CD14-positive monocyte (primary cell): Measurements from ENCODE around the gene DNAH11. TPM values are rescaled to one million over a fixed set of nuclear protein-coding genes. Genes with fewer than 3 reads are reported as not detected.

ENCODE experiments used
- DNase-seq, 3 donors: peaks; one replicate each; pipeline ENCODE4 v3.0.0-alpha.2; 2011 to 2022
- H2AFZ ChIP-seq: 2 replicates; pipeline ENCODE4 v1.6.0; 2012; ENCODE audit warnings: mild to moderate bottlenecking, low read depth, low read length, inconsistent platforms; ENCODE audit not compliant: insufficient read depth, poor library complexity, severe bottlenecking
- H3K27ac ChIP-seq, 2 donors: 1 replicate in 1 of 2; 2 replicates in 1 of 2; pipeline ENCODE4 v1.5.1; 2012 to 2013; ENCODE audit warnings: low read length in 2 of 2, control low read depth in 1 of 2, inconsistent platforms in 1 of 2, low read depth in 1 of 2, mild to moderate bottlenecking in 1 of 2
- H3K27me3 ChIP-seq, 2 donors: one replicate each; pipeline versions ENCODE4 v1.6.0 to v1.6.1; 2011 to 2013; ENCODE audit warnings: low read length in 2 of 2; ENCODE audit not compliant: control insufficient read depth in 2 of 2, insufficient read depth in 2 of 2
- H3K36me3 ChIP-seq, 2 donors: replicated peaks in 1 of 2; 1 replicate in 1 of 2; 2 replicates in 1 of 2; pipeline versions ENCODE4 v1.5.1 to v1.6.1; 2012 to 2013; ENCODE audit warnings: low read length in 2 of 2, control low read depth in 1 of 2, inconsistent platforms in 1 of 2, mild to moderate bottlenecking in 1 of 2; ENCODE audit not compliant: insufficient read depth in 2 of 2, control insufficient read depth in 1 of 2
- H3K4me1 ChIP-seq, 2 donors: 1 replicate in 1 of 2; 2 replicates in 1 of 2; pipeline versions ENCODE4 v1.5.1 to v1.6.1; 2012 to 2013; ENCODE audit warnings: low read length in 2 of 2, control low read depth in 1 of 2, inconsistent platforms in 1 of 2, mild to moderate bottlenecking in 1 of 2, moderate library complexity in 1 of 2; ENCODE audit not compliant: insufficient read depth in 2 of 2, control insufficient read depth in 1 of 2
- H3K4me2 ChIP-seq: replicated peaks from 2 replicates; pipeline ENCODE3; 2012; ENCODE audit warnings: low read length, moderate library complexity, mild to moderate bottlenecking; ENCODE audit not compliant: poor library complexity, severe bottlenecking; ENCODE audit errors: extremely low read depth
- H3K4me3 ChIP-seq, 3 experiments: fragments of 200-600 bp in 1 of 3; sonication (generic) in 1 of 3; replicated peaks in 1 of 3; 1 replicate in 2 of 3; 2 replicates in 1 of 3; pipeline ENCODE4 v1.5.1; 2011 to 2013; ENCODE audit warnings: low read length in 3 of 3, mild to moderate bottlenecking in 3 of 3, control low read depth in 2 of 3, low read depth in 2 of 3, inconsistent platforms in 1 of 3, moderate library complexity in 1 of 3
- H3K79me2 ChIP-seq: 2 replicates; pipeline ENCODE4 v1.6.0; 2012; ENCODE audit warnings: mild to moderate bottlenecking, control low read depth, inconsistent platforms, low read length, moderate library complexity; ENCODE audit not compliant: insufficient read depth
- H3K9ac ChIP-seq: 2 replicates; pipeline ENCODE4 v1.6.0; 2017; ENCODE audit warnings: low read length, mild to moderate bottlenecking; ENCODE audit not compliant: insufficient read depth, poor library complexity, severe bottlenecking
- H3K9me3 ChIP-seq, 2 donors: replicated peaks in 1 of 2; 1 replicate in 1 of 2; 2 replicates in 1 of 2; pipeline versions ENCODE4 v1.5.1 to v1.6.1; 2012 to 2013; ENCODE audit warnings: low read length in 2 of 2, control low read depth in 1 of 2; ENCODE audit not compliant: control insufficient read depth in 1 of 2, insufficient read depth in 1 of 2
- H4K20me1 ChIP-seq: 2 replicates; pipeline ENCODE4 v1.6.0; 2012; ENCODE audit warnings: mild to moderate bottlenecking, low read length, control low read depth, moderate library complexity; ENCODE audit not compliant: insufficient read depth
- H3K27ac Mint-ChIP-seq, 7 donors: one replicate each; pipeline ENCODE4 v1.8.0; 2020; ENCODE audit warnings: mild to moderate bottlenecking in 7 of 7, mixed read lengths in 7 of 7, moderate library complexity in 6 of 7, inconsistent platforms in 2 of 7
- H3K27me3 Mint-ChIP-seq, 3 donors: one replicate each; pipeline ENCODE4 v1.8.0; 2021 to 2022; ENCODE audit warnings: low read depth in 3 of 3, mild to moderate bottlenecking in 3 of 3, mixed read lengths in 3 of 3, moderate library complexity in 3 of 3, inconsistent platforms in 1 of 3
- H3K36me3 Mint-ChIP-seq, 2 donors: one replicate each; pipeline ENCODE4 v1.8.0; 2020; ENCODE audit warnings: mixed read lengths in 2 of 2, inconsistent platforms in 1 of 2, mild to moderate bottlenecking in 1 of 2
- H3K4me1 Mint-ChIP-seq: one replicate; pipeline ENCODE4 v1.8.0; 2020; ENCODE audit warnings: mild to moderate bottlenecking, mixed read lengths
- H3K4me3 Mint-ChIP-seq, 2 donors: one replicate each; pipeline ENCODE4 v1.8.0; 2020; ENCODE audit warnings: mild to moderate bottlenecking in 2 of 2, mixed read lengths in 2 of 2, moderate library complexity in 1 of 2
- H3K9me3 Mint-ChIP-seq, 7 donors: one replicate each; pipeline ENCODE4 v1.8.0; 2020 to 2022; ENCODE audit warnings: mixed read lengths in 7 of 7, mild to moderate bottlenecking in 6 of 7, moderate library complexity in 6 of 7, inconsistent platforms in 2 of 7
- CTCF ChIP-seq: fragments of 200-600 bp; IDR thresholded peaks from one replicate; pipeline ENCODE4 v1.8.0; 2022; ENCODE audit warnings: antibody characterized with exemption, mild to moderate bottlenecking
- WGBS: methylation state at CpG from one replicate; pipeline ENCODE4 v1.1.5; 2013; ENCODE audit warnings: missing lambda C conversion rate; ENCODE audit not compliant: insufficient coverage; 5-methylcytosine and 5-hydroxymethylcytosine counted together
- intact Hi-C, 2 donors: fragments of 100-400 bp; cut with micrococcal nuclease; formaldehyde crosslinking; loops; one replicate each; pipeline versions ENCODE4 v1.15.0 to v1.15.1; 2023
- polyA plus RNA-seq, 3 donors: library from polyadenylated mRNA; depleted of rRNA in 1 of 3; unstranded in 2 of 3; stranded (reverse) in 1 of 3; fragments of 300-500 nt in 2 of 3; fragments of >200 nt in 1 of 3; fragmentation: Illumina TruSeq in 2 of 3; gene quantifications; 1 replicate in 2 of 3; 2 replicates in 1 of 3; pipeline ENCODE4 v1.2.3, GENCODE V29; 2012 to 2021

Gene DNAH11
- polyA plus RNA-seq, 3 donors = not detected

GRCh38 chr7:21910253-21910652, 367.4 kb downstream of the DNAH11 start:
- no peaks in the 10 kb centered on the region for H3K79me2 ChIP-seq
- no peaks in the 10 kb centered on the region for H3K27me3 ChIP-seq
- H3K9me3 ChIP-seq = no peaks in the 10 kb centered on the region
- Mint-ChIP-seq H3K27ac (no peak overlapping the region), H3K4me3 (no peak overlapping the region), H3K4me1 (peaks cover 4% of the 10 kb centered on the region), H3K36me3 (peaks cover 41 to 50% of the 10 kb centered on the region in 2 donors), H3K9me3 (no peaks in the 10 kb centered on the region), H3K27me3 (no peaks in the 10 kb centered on the region)
- intact Hi-C loops = no loop called here
- no peak overlapping the region for H3K4me2 ChIP-seq
- no peak for TF ChIP-seq CTCF
- H2AFZ ChIP-seq = no peak overlapping the region
- no peak for DNase-seq
- 100% methylated on average over 1 of the region's 6 CpGs for WGBS
- H3K27ac ChIP-seq = no peak overlapping the region
- H3K4me1 ChIP-seq = no peaks in the 10 kb centered on the region
- no peaks in the 10 kb centered on the region for H4K20me1 ChIP-seq
- H3K4me3 ChIP-seq = no peak overlapping the region
- no peak overlapping the region for H3K9ac ChIP-seq
- H3K36me3 ChIP-seq = peaks cover 6 to 84% of the 10 kb centered on the region in 2 donors

GRCh38 chr7:21911341-21911875, 368.6 kb downstream of the DNAH11 start:
- H3K9me3 Mint-ChIP-seq = no peaks in the 10 kb centered on the region
- no peak for DNase-seq
- no peaks in the 10 kb centered on the region for H3K27me3 Mint-ChIP-seq
- Histone ChIP-seq H2AFZ (no peak overlapping the region), H3K36me3 (peaks cover 6 to 78% of the 10 kb centered on the region in 2 donors), H3K27me3 (no peaks in the 10 kb centered on the region), H3K4me3 (no peak overlapping the region), H3K9me3 (no peaks in the 10 kb centered on the region), H4K20me1 (no peaks in the 10 kb centered on the region), H3K79me2 (no peaks in the 10 kb centered on the region), H3K27ac (no peak overlapping the region), H3K4me1 (no peaks in the 10 kb centered on the region), H3K9ac (no peak overlapping the region), H3K4me2 (no peak overlapping the region)
- WGBS = no CpG with 5 or more reads among the region's 8 CpGs
- TF ChIP-seq CTCF = no peak
- peaks cover 4% of the 10 kb centered on the region for H3K4me1 Mint-ChIP-seq
- peaks cover 37 to 46% of the 10 kb centered on the region in 2 donors for H3K36me3 Mint-ChIP-seq
- no peak overlapping the region for H3K27ac Mint-ChIP-seq
- no peak overlapping the region for H3K4me3 Mint-ChIP-seq
- intact Hi-C loops = no loop called here
